HEK293 (cell line): Measurements from ENCODE around the gene AKAP9.

ENCODE experiments used
- EGR2 ChIP-seq: fragments of 450-650 bp; formaldehyde crosslinking; IDR thresholded peaks from 2 replicates; pipeline ENCODE4 v1.5.1; 2016; ENCODE audit warnings: low read depth, missing biosample characterization, missing genetic modification characterization
- FEZF1 ChIP-seq: fragments of 450-650 bp; formaldehyde crosslinking; IDR thresholded peaks from 2 replicates; pipeline ENCODE4 v1.5.1; 2016; ENCODE audit warnings: missing biosample characterization, missing genetic modification characterization
- KLF9 ChIP-seq: fragments of 450-650 bp; formaldehyde crosslinking; IDR thresholded peaks from 2 replicates; pipeline ENCODE4 v1.5.1; 2016; ENCODE audit warnings: missing biosample characterization, missing genetic modification characterization, low read depth
- MEIS1 ChIP-seq: sonication (generic); formaldehyde crosslinking; IDR thresholded peaks from 2 replicates; pipeline ENCODE4 v1.8.1; 2022; ENCODE audit warnings: missing genetic modification reagents, mild to moderate bottlenecking, borderline replicate concordance
- OVOL3 ChIP-seq: fragments of 450-650 bp; formaldehyde crosslinking; IDR thresholded peaks from 2 replicates; pipeline ENCODE4 v1.5.1; 2016; ENCODE audit warnings: missing biosample characterization, missing genetic modification characterization
- REPIN1 ChIP-seq: fragments of 450-650 bp; formaldehyde crosslinking; IDR thresholded peaks from 2 replicates; pipeline ENCODE4 v1.5.1; 2017; ENCODE audit warnings: missing biosample characterization, missing genetic modification characterization, low read depth
- SCRT2 ChIP-seq: fragments of 450-650 bp; formaldehyde crosslinking; IDR thresholded peaks from 2 replicates; pipeline ENCODE4 v1.5.1; 2016; ENCODE audit warnings: missing biosample characterization, missing genetic modification characterization
- SP2 ChIP-seq: fragments of 450-650 bp; formaldehyde crosslinking; IDR thresholded peaks from 2 replicates; pipeline ENCODE4 v1.5.1; 2016; ENCODE audit warnings: missing biosample characterization, missing genetic modification characterization
- SP3 ChIP-seq: fragments of 450-650 bp; formaldehyde crosslinking; IDR thresholded peaks from 2 replicates; pipeline ENCODE4 v1.5.1; 2016; ENCODE audit warnings: missing biosample characterization, missing genetic modification characterization
- WT1 ChIP-seq: fragments of 450-650 bp; formaldehyde crosslinking; IDR thresholded peaks from 2 replicates; pipeline ENCODE4 v1.5.1; 2016; ENCODE audit warnings: missing biosample characterization, missing genetic modification characterization
- ZEB2 ChIP-seq: fragments of 450-650 bp; formaldehyde crosslinking; IDR thresholded peaks from 2 replicates; pipeline ENCODE4 v1.5.1; 2016; ENCODE audit warnings: missing biosample characterization, missing genetic modification characterization
- ZFP69B ChIP-seq: fragments of 450-650 bp; formaldehyde crosslinking; IDR thresholded peaks from 2 replicates; pipeline ENCODE4 v1.5.1; 2016; ENCODE audit warnings: missing biosample characterization, missing genetic modification characterization
- ZNF140 ChIP-seq: fragments of 450-650 bp; formaldehyde crosslinking; IDR thresholded peaks from 2 replicates; pipeline ENCODE4 v1.5.1; 2016; ENCODE audit warnings: missing biosample characterization, missing genetic modification characterization
- ZNF184 ChIP-seq: fragments of 450-650 bp; IDR thresholded peaks from 2 replicates; pipeline ENCODE4 v1.5.1; 2018; ENCODE audit warnings: missing biosample characterization, mild to moderate bottlenecking, missing genetic modification characterization
- ZNF24 ChIP-seq: fragments of 450-650 bp; formaldehyde crosslinking; IDR thresholded peaks from 2 replicates; pipeline ENCODE4 v1.5.1; 2016; ENCODE audit warnings: missing biosample characterization, missing genetic modification characterization
- ZNF274 ChIP-seq, 2 experiments: fragments of 200-500 bp in 1 of 2; fragments of 450-650 bp in 1 of 2; sonication (Bioruptor generic) in 1 of 2; formaldehyde crosslinking in 1 of 2; IDR thresholded peaks; 2 replicates each; pipeline versions ENCODE4 v1.5.1 to v1.6.1; 2014 to 2016; ENCODE audit warnings: borderline replicate concordance in 1 of 2, inconsistent platforms in 1 of 2, low read length in 1 of 2, missing biosample characterization in 1 of 2, missing genetic modification characterization in 1 of 2
- ZNF404 ChIP-seq: fragments of 450-650 bp; formaldehyde crosslinking; IDR thresholded peaks from 2 replicates; pipeline ENCODE4 v1.5.1; 2017; ENCODE audit warnings: missing biosample characterization, missing genetic modification characterization
- ZNF501 ChIP-seq: fragments of 450-650 bp; formaldehyde crosslinking; IDR thresholded peaks from 2 replicates; pipeline ENCODE4 v1.5.1; 2016; ENCODE audit warnings: missing biosample characterization, missing genetic modification characterization
- ZNF596 ChIP-seq: fragments of 450-650 bp; IDR thresholded peaks from 2 replicates; pipeline ENCODE4 v1.5.0; 2018; ENCODE audit warnings: missing biosample characterization, mild to moderate bottlenecking, missing genetic modification characterization, moderate library complexity
- ZNF600 ChIP-seq: fragments of 450-650 bp; formaldehyde crosslinking; IDR thresholded peaks from 2 replicates; pipeline ENCODE4 v1.5.1; 2016; ENCODE audit warnings: missing biosample characterization, missing genetic modification characterization
- ZNF76 ChIP-seq: fragments of 450-650 bp; formaldehyde crosslinking; IDR thresholded peaks from 2 replicates; pipeline ENCODE4; 2016; ENCODE audit warnings: low read depth, missing biosample characterization, missing genetic modification characterization, borderline replicate concordance
- ZSCAN16 ChIP-seq: fragments of 450-650 bp; formaldehyde crosslinking; IDR thresholded peaks from 2 replicates; pipeline ENCODE4 v1.5.1; 2016; ENCODE audit warnings: missing biosample characterization, missing genetic modification characterization
- ZSCAN30 ChIP-seq: fragments of 450-650 bp; IDR thresholded peaks from 2 replicates; pipeline ENCODE4 v1.5.1; 2018; ENCODE audit warnings: missing biosample characterization, mild to moderate bottlenecking, missing genetic modification characterization, moderate library complexity
- TF ChIP-seq, protein P1 (sequence below): fragments of 450-650 bp; formaldehyde crosslinking; IDR thresholded peaks from 2 replicates; pipeline ENCODE4 v1.5.1; 2017; ENCODE audit warnings: missing biosample characterization, missing genetic modification characterization
- TF ChIP-seq, protein P2 (sequence below): fragments of 450-650 bp; formaldehyde crosslinking; IDR thresholded peaks from 2 replicates; pipeline ENCODE4 v1.5.1; 2016; ENCODE audit warnings: missing biosample characterization, missing genetic modification characterization, borderline replicate concordance
- TF ChIP-seq, protein P3 (sequence below): fragments of 450-650 bp; formaldehyde crosslinking; IDR thresholded peaks from 2 replicates; pipeline ENCODE4 v1.5.1; 2016; ENCODE audit warnings: missing biosample characterization, missing genetic modification characterization
- TF ChIP-seq, protein P4 (sequence below): fragments of 450-650 bp; formaldehyde crosslinking; IDR thresholded peaks from 2 replicates; pipeline ENCODE4 v1.5.1; 2016; ENCODE audit warnings: missing biosample characterization, missing genetic modification characterization
- TF ChIP-seq, protein P5 (sequence below): fragments of 450-650 bp; formaldehyde crosslinking; IDR thresholded peaks from 2 replicates; pipeline ENCODE4 v1.5.1; 2016; ENCODE audit warnings: missing biosample characterization, missing genetic modification characterization
- TF ChIP-seq, protein P6 (sequence below): fragments of 450-650 bp; formaldehyde crosslinking; IDR thresholded peaks from 2 replicates; pipeline ENCODE4 v1.5.1; 2016; ENCODE audit warnings: missing biosample characterization, missing genetic modification characterization

AKAP9 gene

DNA sequence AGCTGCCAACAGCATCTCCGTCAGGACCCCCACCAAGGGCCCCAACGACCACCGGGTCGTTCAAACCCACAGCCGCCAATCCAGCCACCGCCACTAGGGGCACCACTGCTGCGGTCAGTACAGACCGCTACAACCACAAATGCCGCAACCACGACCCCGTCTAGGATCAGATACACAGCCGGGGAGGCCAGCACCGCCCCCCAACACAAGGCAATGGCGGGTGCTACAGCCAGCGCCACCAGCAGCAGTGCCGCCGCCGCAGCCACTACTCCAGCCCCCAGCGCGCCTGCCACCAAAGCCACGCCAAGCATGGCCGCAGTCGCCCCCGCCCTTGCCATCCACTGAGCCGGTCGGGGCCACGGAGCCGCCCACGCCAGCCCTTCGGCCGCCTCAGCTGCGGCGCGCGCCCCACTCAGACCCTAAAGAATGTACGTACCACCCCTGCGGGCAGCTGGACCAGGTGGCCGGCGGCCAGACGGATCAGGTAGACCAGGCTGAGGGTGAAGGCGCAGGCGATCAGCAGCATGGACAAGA lies 193.1 kb downstream of the AKAP9 start (continued):
- 0 out of 2 replicates have a peak, but pooled peaks have one; percentile 66 for TF ChIP-seq REPIN1
- TF ChIP-seq ZNF140 (tag by site-specific recombination), result no peak
- no peak for TF ChIP-seq ZSCAN16 (tag by site-specific recombination)
- no peak for TF ChIP-seq SCRT2
- no peak for TF ChIP-seq MEIS1 (CRISPR knock-in tag)
- 0 out of 2 replicates have a peak, but pooled peaks have one; percentile 14 for TF ChIP-seq WT1 (tag by site-specific recombination)
- TF ChIP-seq SP2, result peak; percentile 10
- TF ChIP-seq ZNF501 (tag by site-specific recombination), result peak; percentile 18; the same call in 1 of the 2 replicates
- TF ChIP-seq ZNF24, result 0 out of 2 replicates have a peak, but pooled peaks have one; percentile 36
- peak; percentile 22; the same call in 1 of the 2 replicates for TF ChIP-seq ZNF600 (tag by site-specific recombination)
- TF ChIP-seq SP3 (tag by site-specific recombination), result no peak
- no peak for TF ChIP-seq ZNF404 (tag by site-specific recombination)
- TF ChIP-seq FEZF1, result no peak
- no peak for TF ChIP-seq ZNF274 (IDR thresholded peaks at IDR 0.05; ENCODE audit: low read length)
- no peak for TF ChIP-seq ZNF274 (tag by site-specific recombination; IDR thresholded peaks at IDR 0.05; ENCODE audit: borderline replicate concordance)
- peak; percentile 47; the same call in 1 of the 2 replicates for TF ChIP-seq ZSCAN30 (tag by site-specific recombination)
- peak; percentile 64 for TF ChIP-seq ZEB2 (tag by site-specific recombination)
- TF ChIP-seq, protein P1, sequence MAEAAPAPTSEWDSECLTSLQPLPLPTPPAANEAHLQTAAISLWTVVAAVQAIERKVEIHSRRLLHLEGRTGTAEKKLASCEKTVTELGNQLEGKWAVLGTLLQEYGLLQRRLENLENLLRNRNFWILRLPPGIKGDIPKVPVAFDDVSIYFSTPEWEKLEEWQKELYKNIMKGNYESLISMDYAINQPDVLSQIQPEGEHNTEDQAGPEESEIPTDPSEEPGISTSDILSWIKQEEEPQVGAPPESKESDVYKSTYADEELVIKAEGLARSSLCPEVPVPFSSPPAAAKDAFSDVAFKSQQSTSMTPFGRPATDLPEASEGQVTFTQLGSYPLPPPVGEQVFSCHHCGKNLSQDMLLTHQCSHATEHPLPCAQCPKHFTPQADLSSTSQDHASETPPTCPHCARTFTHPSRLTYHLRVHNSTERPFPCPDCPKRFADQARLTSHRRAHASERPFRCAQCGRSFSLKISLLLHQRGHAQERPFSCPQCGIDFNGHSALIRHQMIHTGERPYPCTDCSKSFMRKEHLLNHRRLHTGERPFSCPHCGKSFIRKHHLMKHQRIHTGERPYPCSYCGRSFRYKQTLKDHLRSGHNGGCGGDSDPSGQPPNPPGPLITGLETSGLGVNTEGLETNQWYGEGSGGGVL (tag by site-specific recombination), result peak; percentile 46; the same call in 1 of the 2 replicates
- peak; percentile 34 for TF ChIP-seq KLF9 (tag by site-specific recombination)
- TF ChIP-seq EGR2 (tag by site-specific recombination), result peak; percentile 73
- 0 out of 2 replicates have a peak, but pooled peaks have one; percentile 44 for TF ChIP-seq OVOL3 (tag by site-specific recombination)
- peak; percentile 19; the same call in 1 of the 2 replicates for TF ChIP-seq ZNF76 (tag by site-specific recombination)
- TF ChIP-seq ZFP69B (tag by site-specific recombination), result no peak
- TF ChIP-seq, protein P2, sequence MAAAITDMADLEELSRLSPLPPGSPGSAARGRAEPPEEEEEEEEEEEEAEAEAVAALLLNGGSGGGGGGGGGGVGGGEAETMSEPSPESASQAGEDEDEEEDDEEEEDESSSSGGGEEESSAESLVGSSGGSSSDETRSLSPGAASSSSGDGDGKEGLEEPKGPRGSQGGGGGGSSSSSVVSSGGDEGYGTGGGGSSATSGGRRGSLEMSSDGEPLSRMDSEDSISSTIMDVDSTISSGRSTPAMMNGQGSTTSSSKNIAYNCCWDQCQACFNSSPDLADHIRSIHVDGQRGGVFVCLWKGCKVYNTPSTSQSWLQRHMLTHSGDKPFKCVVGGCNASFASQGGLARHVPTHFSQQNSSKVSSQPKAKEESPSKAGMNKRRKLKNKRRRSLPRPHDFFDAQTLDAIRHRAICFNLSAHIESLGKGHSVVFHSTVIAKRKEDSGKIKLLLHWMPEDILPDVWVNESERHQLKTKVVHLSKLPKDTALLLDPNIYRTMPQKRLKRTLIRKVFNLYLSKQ (tag by site-specific recombination), result no peak
- TF ChIP-seq, protein P3, sequence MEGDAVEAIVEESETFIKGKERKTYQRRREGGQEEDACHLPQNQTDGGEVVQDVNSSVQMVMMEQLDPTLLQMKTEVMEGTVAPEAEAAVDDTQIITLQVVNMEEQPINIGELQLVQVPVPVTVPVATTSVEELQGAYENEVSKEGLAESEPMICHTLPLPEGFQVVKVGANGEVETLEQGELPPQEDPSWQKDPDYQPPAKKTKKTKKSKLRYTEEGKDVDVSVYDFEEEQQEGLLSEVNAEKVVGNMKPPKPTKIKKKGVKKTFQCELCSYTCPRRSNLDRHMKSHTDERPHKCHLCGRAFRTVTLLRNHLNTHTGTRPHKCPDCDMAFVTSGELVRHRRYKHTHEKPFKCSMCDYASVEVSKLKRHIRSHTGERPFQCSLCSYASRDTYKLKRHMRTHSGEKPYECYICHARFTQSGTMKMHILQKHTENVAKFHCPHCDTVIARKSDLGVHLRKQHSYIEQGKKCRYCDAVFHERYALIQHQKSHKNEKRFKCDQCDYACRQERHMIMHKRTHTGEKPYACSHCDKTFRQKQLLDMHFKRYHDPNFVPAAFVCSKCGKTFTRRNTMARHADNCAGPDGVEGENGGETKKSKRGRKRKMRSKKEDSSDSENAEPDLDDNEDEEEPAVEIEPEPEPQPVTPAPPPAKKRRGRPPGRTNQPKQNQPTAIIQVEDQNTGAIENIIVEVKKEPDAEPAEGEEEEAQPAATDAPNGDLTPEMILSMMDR (tag by site-specific recombination), result peak; percentile 95
- TF ChIP-seq, protein P4, sequence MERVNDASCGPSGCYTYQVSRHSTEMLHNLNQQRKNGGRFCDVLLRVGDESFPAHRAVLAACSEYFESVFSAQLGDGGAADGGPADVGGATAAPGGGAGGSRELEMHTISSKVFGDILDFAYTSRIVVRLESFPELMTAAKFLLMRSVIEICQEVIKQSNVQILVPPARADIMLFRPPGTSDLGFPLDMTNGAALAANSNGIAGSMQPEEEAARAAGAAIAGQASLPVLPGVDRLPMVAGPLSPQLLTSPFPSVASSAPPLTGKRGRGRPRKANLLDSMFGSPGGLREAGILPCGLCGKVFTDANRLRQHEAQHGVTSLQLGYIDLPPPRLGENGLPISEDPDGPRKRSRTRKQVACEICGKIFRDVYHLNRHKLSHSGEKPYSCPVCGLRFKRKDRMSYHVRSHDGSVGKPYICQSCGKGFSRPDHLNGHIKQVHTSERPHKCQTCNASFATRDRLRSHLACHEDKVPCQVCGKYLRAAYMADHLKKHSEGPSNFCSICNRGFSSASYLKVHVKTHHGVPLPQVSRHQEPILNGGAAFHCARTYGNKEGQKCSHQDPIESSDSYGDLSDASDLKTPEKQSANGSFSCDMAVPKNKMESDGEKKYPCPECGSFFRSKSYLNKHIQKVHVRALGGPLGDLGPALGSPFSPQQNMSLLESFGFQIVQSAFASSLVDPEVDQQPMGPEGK (tag by site-specific recombination), result peak; percentile 85
- TF ChIP-seq ZNF596 (tag by site-specific recombination), result no peak
- TF ChIP-seq, protein P5, sequence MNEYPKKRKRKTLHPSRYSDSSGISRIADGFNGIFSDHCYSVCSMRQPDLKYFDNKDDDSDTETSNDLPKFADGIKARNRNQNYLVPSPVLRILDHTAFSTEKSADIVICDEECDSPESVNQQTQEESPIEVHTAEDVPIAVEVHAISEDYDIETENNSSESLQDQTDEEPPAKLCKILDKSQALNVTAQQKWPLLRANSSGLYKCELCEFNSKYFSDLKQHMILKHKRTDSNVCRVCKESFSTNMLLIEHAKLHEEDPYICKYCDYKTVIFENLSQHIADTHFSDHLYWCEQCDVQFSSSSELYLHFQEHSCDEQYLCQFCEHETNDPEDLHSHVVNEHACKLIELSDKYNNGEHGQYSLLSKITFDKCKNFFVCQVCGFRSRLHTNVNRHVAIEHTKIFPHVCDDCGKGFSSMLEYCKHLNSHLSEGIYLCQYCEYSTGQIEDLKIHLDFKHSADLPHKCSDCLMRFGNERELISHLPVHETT (tag by site-specific recombination), result 0 out of 2 replicates have a peak, but pooled peaks have one; percentile 26
- TF ChIP-seq, protein P6, sequence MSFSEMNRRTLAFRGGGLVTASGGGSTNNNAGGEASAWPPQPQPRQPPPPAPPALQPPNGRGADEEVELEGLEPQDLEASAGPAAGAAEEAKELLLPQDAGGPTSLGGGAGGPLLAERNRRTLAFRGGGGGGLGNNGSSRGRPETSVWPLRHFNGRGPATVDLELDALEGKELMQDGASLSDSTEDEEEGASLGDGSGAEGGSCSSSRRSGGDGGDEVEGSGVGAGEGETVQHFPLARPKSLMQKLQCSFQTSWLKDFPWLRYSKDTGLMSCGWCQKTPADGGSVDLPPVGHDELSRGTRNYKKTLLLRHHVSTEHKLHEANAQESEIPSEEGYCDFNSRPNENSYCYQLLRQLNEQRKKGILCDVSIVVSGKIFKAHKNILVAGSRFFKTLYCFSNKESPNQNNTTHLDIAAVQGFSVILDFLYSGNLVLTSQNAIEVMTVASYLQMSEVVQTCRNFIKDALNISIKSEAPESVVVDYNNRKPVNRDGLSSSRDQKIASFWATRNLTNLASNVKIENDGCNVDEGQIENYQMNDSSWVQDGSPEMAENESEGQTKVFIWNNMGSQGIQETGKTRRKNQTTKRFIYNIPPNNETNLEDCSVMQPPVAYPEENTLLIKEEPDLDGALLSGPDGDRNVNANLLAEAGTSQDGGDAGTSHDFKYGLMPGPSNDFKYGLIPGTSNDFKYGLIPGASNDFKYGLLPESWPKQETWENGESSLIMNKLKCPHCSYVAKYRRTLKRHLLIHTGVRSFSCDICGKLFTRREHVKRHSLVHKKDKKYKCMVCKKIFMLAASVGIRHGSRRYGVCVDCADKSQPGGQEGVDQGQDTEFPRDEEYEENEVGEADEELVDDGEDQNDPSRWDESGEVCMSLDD (tag by site-specific recombination), result peak; percentile 4; the same call in 1 of the 2 replicates
- no peak for TF ChIP-seq ZNF184 (tag by site-specific recombination)
